IPS-NIHi11 (cell line): Measurements from ENCODE around the gene MAGI2.
A peak's percentile ranks its signal among the peaks of the same experiment; 100 is the strongest.
"Not testable (repeated sequence)": the region's sequence is repeated elsewhere in the genome, so short reads cannot be mapped to it uniquely, and the experiment has no call there.

ENCODE experiments used
- DNase-seq: peaks from one replicate; pipeline ENCODE4 v3.0.0; 2012; ENCODE audit warnings: mixed read lengths, low spot score

Gene MAGI2

GRCh38 chr7:79051915-79052314, 401.6 kb downstream of the MAGI2 start:
- no peak for DNase-seq

DNA sequence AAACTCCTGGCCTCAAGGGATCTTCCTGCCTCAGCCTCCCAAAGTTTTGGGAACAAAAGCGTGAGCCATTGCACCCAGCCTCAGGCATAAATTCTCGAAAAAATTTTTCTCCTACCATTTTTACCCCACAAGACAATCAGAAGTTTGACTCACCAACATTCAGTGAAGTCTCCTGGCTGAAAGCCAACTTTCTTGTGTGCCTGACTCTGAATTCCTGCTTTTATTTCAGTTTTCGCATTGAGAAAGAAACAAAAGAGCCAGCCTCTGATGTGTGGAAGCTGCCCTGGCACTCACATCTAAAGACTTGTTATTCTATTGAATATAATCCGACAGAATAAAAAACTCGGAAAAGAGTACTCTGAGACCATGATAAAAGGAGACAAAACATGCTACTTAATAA, 402.9 kb downstream of the MAGI2 start:
- DNase-seq = no peak

- DNase-seq = no peak
Observed at GRCh38 chr7:79046061-79046460, 407.4 kb downstream of the MAGI2 start.

GRCh38 chr7:79037001-79037400, 416.5 kb downstream of the MAGI2 start:
- DNase-seq = no peak

DNA sequence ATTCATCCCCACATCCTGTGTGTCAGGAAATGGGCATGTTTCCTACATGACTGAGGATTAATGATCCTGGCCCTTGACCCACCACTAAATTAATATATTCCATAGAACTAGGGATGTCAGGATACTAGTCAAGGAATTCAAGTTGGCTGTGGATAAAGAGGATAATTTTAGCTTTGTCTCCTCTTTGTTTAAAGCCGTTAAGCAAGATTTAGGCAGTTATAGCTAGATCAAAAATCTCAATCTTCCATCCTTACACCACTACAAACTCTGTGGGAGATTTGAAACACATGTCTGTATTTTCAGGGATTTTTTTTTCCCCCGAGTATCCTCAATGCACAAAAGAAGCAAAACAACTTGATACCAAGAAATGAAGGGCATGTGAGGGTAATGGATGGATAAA, 417.1 kb downstream of the MAGI2 start:
- no peak for DNase-seq

GRCh38 chr7:79035858-79036257, 417.6 kb downstream of the MAGI2 start:
- no peak for DNase-seq

DNA sequence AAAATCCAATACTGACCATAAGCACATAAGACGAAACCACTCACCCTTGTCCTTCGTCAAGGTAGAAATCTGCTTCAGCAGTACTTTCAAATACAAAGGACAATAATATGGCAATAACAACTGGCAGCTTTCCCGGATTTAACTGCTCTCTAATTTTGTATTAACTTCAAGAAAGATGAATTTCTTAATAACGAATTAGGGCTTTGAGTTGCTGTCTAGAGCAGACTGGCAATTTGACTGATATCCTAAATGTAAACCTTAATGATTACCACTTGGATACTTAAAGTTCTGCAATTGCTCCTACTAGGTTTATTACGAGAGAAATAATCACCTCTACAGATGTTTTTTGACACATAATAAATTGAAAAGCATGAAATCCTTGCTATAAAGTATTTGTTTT, 418.7 kb downstream of the MAGI2 start:
- no peak for DNase-seq

GRCh38 chr7:79019711-79020110, 433.8 kb downstream of the MAGI2 start:
- not testable (repeated sequence) for DNase-seq

DNA sequence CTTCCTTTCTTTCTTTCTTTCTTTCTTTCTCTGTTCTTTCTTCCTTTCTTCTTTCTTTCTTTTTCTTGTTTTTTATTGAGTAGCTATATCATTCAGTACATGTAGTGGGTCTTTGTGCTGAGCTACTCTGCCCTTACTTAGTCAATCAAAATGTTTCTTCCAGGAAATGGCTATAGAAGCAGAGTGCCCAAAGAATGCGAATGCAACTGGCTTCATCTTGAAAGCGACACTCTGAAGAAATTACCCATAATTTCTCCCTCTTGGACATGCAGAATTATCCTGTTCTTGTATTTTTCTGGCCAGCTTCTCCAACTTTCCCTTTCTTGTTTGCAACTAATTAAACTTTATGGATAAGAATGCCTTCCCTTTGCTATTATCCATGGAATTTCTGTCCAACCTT, 441.5 kb downstream of the MAGI2 start:
- DNase-seq = no peak

DNA sequence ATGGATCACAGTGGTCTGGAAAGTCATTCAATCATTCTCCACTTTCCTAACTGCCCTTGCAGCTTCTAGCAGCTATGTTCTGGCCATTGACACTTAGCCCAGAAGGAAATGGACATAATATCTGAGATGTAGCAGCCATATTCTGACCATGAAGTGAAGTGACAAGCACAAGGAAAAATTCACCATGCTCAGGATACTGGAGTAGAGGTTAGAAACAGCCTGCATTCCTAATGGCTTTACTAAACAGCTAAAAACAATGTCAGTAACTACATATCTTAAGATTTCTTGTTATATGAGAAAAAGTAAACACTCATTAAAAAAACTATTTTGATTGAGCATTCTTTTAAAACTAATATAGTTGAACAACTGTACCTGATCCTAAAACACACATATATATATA, 443.8 kb downstream of the MAGI2 start:
- no peak for DNase-seq

DNA sequence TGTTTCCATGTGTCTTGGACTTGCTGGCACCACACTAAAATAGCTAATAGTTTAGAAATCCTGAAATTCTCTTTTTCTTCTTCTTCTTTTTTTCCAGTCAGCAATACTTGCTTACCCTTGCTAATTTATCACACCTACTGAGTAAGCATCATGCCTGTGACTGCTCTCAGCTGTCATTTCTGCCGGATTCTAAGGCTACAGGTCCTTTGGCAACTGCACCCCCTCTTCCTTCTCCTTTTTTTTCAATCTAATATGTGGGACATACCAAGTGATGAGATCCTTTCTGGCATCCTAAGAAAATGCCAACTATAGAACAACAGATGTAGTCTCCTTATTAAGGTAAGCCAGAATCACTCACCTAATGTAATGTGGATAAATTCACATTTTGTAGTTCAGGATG, 444.7 kb downstream of the MAGI2 start:
- DNase-seq = no peak

GRCh38 chr7:78996013-78996412, 457.5 kb downstream of the MAGI2 start:
- no peak for DNase-seq

DNA sequence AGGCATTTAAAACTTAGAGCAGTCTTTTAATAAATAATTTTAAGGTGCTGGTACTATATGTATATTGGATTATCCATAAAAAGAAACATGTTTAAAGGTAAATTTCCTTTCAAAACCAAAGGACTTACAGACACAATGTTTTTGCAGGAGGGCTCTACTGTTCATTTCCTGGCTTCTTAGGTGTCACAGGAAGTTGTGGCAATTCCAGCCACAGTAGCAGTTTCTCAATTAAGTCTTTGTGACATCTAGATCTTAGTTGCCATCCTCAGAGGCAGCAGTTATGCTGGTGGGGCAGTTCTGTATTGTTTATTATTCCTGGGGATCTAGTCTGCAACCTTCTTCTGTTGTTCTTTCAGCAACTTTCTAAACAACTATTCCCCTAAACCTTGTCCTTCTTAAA, 460.1 kb downstream of the MAGI2 start:
- no peak for DNase-seq

DNA sequence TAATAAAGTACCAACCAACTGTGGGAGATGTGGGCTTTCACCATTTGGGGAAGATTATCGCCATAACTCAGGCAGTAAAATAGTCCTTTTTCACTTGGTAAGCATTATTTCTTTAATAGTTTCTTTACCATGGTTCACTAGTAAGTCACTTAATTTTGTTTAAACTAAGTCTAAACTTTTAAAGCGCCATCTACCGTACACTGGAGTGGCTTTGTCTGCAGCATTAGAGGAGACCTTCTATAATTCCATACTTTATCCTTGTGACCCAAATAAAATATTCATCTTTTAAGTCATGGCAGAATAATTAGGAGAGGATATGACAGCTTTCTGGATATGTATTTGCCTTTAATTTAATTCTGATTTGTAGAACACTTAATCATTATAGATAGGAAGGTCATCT, 468.0 kb downstream of the MAGI2 start:
- DNase-seq = no peak

GRCh38 chr7:78983483-78983882, 470.0 kb downstream of the MAGI2 start:
- DNase-seq = no peak

GRCh38 chr7:78970440-78970916, 483.0 kb downstream of the MAGI2 start:
- DNase-seq = no peak

- DNase-seq = no peak
Observed at GRCh38 chr7:78968951-78969350, 484.5 kb downstream of the MAGI2 start.

- not testable (repeated sequence) for DNase-seq
Observed at GRCh38 chr7:78967561-78967960, 485.9 kb downstream of the MAGI2 start.

- DNase-seq = no peak
Observed at GRCh38 chr7:78967046-78967445, 486.4 kb downstream of the MAGI2 start.

DNA sequence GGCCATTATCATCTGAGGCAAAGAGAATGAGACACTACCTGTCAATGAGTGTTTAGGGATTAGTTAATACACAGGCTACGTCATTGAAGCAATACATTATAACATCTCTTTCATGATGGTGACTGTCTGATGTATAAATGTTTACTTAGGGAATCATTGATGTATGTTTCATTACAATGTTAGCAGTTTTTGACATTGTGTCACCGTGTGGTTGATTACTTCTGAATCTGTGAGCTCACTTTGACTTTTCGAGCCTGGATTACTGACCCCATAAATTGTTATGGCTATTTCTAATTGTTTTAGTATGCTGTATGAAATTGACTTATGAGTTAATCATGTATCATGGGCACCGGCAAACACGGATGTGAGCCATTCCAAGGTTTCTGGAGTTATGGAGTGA, 494.0 kb downstream of the MAGI2 start:
- no peak for DNase-seq

DNA sequence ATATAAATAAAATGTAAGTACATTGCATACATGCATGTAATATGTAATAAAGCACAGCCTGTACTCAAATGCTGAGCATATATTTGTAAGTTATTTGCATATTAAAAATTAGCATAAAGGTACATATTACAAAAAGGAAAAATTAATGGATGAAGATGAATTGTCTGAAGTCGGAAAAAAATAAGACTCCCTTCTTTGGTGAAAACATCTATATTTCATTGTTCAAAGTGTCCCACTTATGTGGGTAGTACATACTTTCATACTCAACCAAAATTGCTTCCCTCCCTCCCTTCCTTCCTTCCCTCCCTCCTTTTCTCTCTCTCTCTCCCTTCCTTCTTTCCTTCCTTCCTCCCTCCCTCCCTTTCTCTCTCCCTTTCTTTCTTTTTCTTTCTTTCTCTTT, 498.1 kb downstream of the MAGI2 start:
- no peak for DNase-seq

GRCh38 chr7:78953726-78954363, 499.6 kb downstream of the MAGI2 start:
- DNase-seq = no peak

GRCh38 chr7:78953090-78953489, 500.4 kb downstream of the MAGI2 start:
- DNase-seq = no peak

- no peak for DNase-seq
Observed at GRCh38 chr7:78939669-78940068, 513.8 kb downstream of the MAGI2 start.

DNA sequence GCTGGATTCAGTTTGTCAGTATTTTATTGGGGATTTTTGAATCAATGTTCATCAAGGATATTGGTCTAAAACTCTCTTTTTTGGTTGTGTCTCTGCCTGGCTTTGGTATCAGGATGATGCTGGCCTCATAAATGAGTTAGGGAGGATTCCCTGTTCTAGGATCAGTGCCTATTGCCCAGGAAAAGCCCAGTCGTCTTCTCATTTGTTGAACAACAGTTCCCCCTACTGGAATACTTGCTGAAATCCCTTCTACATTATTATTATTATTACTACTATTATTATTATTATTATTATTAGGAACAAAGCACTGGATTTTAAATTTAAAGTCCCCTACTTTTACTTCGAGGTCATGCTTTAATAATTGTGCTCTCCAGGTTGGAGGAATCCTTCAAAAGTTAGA, 528.9 kb downstream of the MAGI2 start:
- DNase-seq = peak; percentile 61
